ENCODE results near the gene VDR.

Gene VDR

DNA sequence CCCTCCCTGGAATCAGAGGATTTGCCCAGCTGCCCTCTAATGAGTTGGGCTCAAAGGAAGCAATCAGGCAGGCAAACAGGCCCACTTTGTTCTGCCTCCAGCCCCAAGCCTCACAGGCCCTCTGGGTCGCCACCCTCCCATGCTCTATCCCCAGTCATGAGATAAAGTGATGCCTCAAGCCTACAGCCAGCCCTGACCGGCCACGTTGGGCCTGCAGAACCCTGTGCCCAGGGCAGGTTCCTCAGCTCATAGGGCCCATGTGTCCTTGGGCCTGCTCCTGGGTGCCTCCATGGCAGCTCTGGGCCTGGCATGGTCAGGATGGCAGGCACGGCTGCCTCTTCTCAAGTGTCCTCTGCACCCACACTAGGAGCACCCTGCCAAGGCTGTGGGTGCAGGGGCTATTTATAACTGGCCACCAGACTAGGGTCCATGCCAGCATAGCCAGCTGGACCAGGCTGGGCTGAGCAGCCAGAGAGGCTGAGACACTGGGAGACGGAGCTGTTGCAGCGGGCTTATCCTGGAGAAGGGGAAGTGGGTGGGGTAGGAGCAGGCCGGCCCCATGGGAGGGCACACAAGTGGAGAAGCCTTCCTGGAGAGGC lies 105.3 kb downstream of the VDR start:
- Histone ChIP-seq H3K27me3 (no peaks in the 10 kb centered on the region), H3K27ac (peak overlapping the region; percentile 66 to 99), H3K4me3 (no peak overlapping the region), H3K4me1 (peaks cover 0 to 67% (median 61%) of the 10 kb centered on the region in 4 donors), H3K36me3 (peaks cover 42 to 55% (median 49%) of the 10 kb centered on the region in 3 donors), H3K9me3 (no peaks in the 10 kb centered on the region)
- intact Hi-C loops (cut with DNase I; ENCODE audit: low total_unique reads): no loop called here
- TF ChIP-seq, protein P1, sequence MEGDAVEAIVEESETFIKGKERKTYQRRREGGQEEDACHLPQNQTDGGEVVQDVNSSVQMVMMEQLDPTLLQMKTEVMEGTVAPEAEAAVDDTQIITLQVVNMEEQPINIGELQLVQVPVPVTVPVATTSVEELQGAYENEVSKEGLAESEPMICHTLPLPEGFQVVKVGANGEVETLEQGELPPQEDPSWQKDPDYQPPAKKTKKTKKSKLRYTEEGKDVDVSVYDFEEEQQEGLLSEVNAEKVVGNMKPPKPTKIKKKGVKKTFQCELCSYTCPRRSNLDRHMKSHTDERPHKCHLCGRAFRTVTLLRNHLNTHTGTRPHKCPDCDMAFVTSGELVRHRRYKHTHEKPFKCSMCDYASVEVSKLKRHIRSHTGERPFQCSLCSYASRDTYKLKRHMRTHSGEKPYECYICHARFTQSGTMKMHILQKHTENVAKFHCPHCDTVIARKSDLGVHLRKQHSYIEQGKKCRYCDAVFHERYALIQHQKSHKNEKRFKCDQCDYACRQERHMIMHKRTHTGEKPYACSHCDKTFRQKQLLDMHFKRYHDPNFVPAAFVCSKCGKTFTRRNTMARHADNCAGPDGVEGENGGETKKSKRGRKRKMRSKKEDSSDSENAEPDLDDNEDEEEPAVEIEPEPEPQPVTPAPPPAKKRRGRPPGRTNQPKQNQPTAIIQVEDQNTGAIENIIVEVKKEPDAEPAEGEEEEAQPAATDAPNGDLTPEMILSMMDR (IDR thresholded peaks at IDR 0.05): peak in 1 of 2 experiments; percentile 7
- peak; percentile 72 to 91 for DNase-seq

- intact Hi-C loops (cut with DNase I; ENCODE audit: low total_unique reads): no loop called here
- Histone ChIP-seq H3K27ac (peak overlapping the region; percentile 66 to 99), H3K4me1 (peaks cover 0 to 57% (median 52%) of the 10 kb centered on the region in 4 donors), H3K27me3 (no peaks in the 10 kb centered on the region), H3K36me3 (peaks cover 50 to 64% (median 55%) of the 10 kb centered on the region in 3 donors), H3K4me3 (no peak overlapping the region), H3K9me3 (no peaks in the 10 kb centered on the region)
- no peak for DNase-seq
- TF ChIP-seq, protein P1 (IDR thresholded peaks at IDR 0.05): no peak
These were observed 106.3 kb downstream of the VDR start for GRCh38 chr12:47798382-47798948.

DNA sequence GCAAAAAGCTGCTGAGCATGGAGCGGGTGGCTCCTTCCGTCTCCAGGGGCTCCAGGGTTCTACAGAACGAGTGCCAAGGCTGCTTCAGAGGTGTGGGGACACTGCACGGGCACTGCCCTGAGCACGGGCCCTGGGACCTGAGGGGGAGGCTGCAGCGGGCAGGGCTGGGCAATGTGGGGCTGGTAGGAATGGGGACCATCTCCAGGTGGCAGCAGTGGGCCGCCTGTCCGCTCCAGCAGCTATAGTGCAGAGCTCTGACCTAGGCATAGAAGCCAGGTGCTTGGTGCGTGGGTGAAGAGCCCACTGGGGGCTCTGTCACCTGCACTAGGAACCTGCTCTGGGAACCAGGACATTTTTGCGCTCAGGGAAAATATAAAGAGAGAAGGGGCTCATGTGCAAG lies 107.4 kb downstream of the VDR start:
- H3K36me3 ChIP-seq: peaks cover 53 to 68% (median 64%) of the 10 kb centered on the region in 3 donors
- H3K4me1 ChIP-seq: peaks cover 0 to 47% (median 43%) of the 10 kb centered on the region in 4 donors
- no peak for DNase-seq

DNA sequence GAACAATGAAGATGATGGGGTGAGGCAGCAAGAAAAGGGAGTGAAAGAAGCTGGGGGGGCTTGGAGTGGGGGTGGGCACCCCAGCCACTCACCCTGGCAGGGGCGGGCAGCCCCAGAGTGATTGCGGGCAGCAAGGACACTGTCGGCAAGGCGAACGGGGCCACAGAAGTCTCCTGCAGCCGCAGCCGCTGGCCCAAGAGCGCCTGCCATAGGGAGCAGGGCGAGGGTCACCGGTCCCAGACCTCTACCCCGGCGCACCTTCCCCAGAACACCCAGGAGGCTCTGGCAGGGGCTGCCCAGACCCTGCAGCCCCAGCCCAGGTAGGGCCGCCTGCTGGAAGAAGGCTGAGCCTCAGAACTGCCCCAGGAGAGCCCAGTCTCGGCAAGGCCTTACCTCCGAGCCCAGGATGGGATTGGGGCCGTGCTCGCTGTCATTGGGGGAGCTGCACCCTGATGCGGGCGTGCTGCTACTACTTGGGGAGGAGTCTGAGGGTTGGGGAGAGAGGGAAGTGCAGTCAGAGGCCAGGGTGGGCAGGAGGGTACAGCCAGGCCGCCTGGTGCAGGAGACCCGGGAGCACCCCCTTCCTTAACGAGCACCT lies 108.9 kb downstream of the VDR start:
- no peak for DNase-seq
- Histone ChIP-seq H3K9me3 (no peaks in the 10 kb centered on the region), H3K27ac (no peak overlapping the region), H3K36me3 (peaks cover 65 to 83% (median 79%) of the 10 kb centered on the region in 3 donors), H3K4me1 (peaks cover 0 to 32% (median 28%) of the 10 kb centered on the region in 4 donors), H3K27me3 (no peaks in the 10 kb centered on the region), H3K4me3 (no peak overlapping the region)
- intact Hi-C loops (cut with DNase I; ENCODE audit: low total_unique reads): no loop called here
- TF ChIP-seq, protein P1 (IDR thresholded peaks at IDR 0.05): no peak

More for the DNA sequence above, 107.4 kb downstream of the VDR start:
- Histone ChIP-seq H3K4me3 (no peak overlapping the region), H3K9me3 (no peaks in the 10 kb centered on the region), H3K27ac (peak overlapping the region in 1 of 2 donors; percentile 66), H3K27me3 (no peaks in the 10 kb centered on the region)
- intact Hi-C loops (cut with DNase I; ENCODE audit: low total_unique reads): no loop called here
- TF ChIP-seq, protein P1 (IDR thresholded peaks at IDR 0.05): peak in 1 of 2 experiments; percentile 14

GRCh38 chr12:47795121-47795813 lies 109.5 kb downstream of the VDR start:
- peaks cover 70 to 89% (median 85%) of the 10 kb centered on the region in 3 donors for H3K36me3 ChIP-seq
- TF ChIP-seq, protein P1 (IDR thresholded peaks at IDR 0.05): no peak
- intact Hi-C loops (cut with DNase I; ENCODE audit: low total_unique reads): no loop called here

More at GRCh38 chr12:47795121-47795813, 109.5 kb downstream of the VDR start:
- Histone ChIP-seq H3K9me3 (no peaks in the 10 kb centered on the region), H3K4me1 (peaks cover 0 to 25% (median 21%) of the 10 kb centered on the region in 4 donors), H3K4me3 (no peak overlapping the region), H3K27me3 (no peaks in the 10 kb centered on the region), H3K27ac (peak overlapping the region in 1 of 2 donors; percentile 1)
- DNase-seq: no peak
